Neural progenitor cell (in vitro differentiated cells): ENCODE results near the gene SLC17A9. TPM values are rescaled to one million over a fixed set of nuclear protein-coding genes. Genes with fewer than 3 reads are reported as not detected.

Source experiments
- DNase-seq: peaks from one replicate; pipeline ENCODE4 v3.0.0-alpha.2; 2016; ENCODE audit warnings: low spot score
- H2AFZ ChIP-seq: fragments of 200-600 bp; sonication (generic); replicated peaks from 2 replicates; pipeline ENCODE4 v1.6.1; 2016; ENCODE audit warnings: antibody characterized with exemption
- H3F3A ChIP-seq: fragments of 200-600 bp; sonication (generic); 2 replicates; pipeline ENCODE4 v1.6.1; 2016; ENCODE audit warnings: antibody characterized with exemption, low read depth
- H3K27ac ChIP-seq: fragments of 200-600 bp; sonication (generic); 2 replicates; pipeline ENCODE4 v1.5.1; 2016; ENCODE audit warnings: mild to moderate bottlenecking
- H3K27me3 ChIP-seq: fragments of 200-600 bp; sonication (generic); 2 replicates; pipeline ENCODE4 v1.6.1; 2016; ENCODE audit warnings: mild to moderate bottlenecking, moderate library complexity
- H3K36me3 ChIP-seq: fragments of 200-600 bp; sonication (generic); 2 replicates; pipeline ENCODE4 v1.5.1; 2016
- H3K4me1 ChIP-seq: fragments of 200-600 bp; sonication (generic); 2 replicates; pipeline ENCODE4 v1.6.1; 2016; ENCODE audit warnings: mixed run types
- H3K4me2 ChIP-seq: fragments of 200-600 bp; sonication (generic); 2 replicates; pipeline ENCODE4 v1.6.1; 2016
- H3K4me3 ChIP-seq: fragments of 200-600 bp; sonication (generic); 2 replicates; pipeline ENCODE4 v1.5.1; 2016
- H3K79me2 ChIP-seq: fragments of 200-600 bp; sonication (generic); 2 replicates; pipeline ENCODE4 v1.6.1; 2016; ENCODE audit warnings: low read depth
- H3K9ac ChIP-seq: fragments of 200-600 bp; sonication (generic); 2 replicates; pipeline ENCODE4 v1.6.1; 2016
- H3K9me3 ChIP-seq: fragments of 200-600 bp; sonication (generic); 2 replicates; pipeline ENCODE4 v1.5.1; 2016; ENCODE audit warnings: low read depth
- H4K20me1 ChIP-seq: fragments of 200-600 bp; sonication (generic); 2 replicates; pipeline ENCODE4 v1.6.1; 2016; ENCODE audit warnings: low read depth
- H3K27ac Mint-ChIP-seq: 3 replicates; pipeline ENCODE4 v1.8.0; 2021; ENCODE audit warnings: mixed read lengths
- H3K27me3 Mint-ChIP-seq: 2 replicates; pipeline ENCODE4 v1.8.0; 2022; ENCODE audit warnings: low read depth, mild to moderate bottlenecking, inconsistent platforms, moderate library complexity, mixed read lengths; ENCODE audit not compliant: insufficient read depth
- H3K36me3 Mint-ChIP-seq: 3 replicates; pipeline ENCODE4 v1.8.0; 2021; ENCODE audit warnings: mixed read lengths
- H3K4me1 Mint-ChIP-seq: 3 replicates; pipeline ENCODE4 v1.8.0; 2021; ENCODE audit warnings: mixed read lengths
- H3K4me3 Mint-ChIP-seq: 3 replicates; pipeline ENCODE4 v1.8.0; 2021; ENCODE audit warnings: mild to moderate bottlenecking, moderate library complexity, mixed read lengths
- H3K9me3 Mint-ChIP-seq: 3 replicates; pipeline ENCODE4 v1.8.0; 2020; ENCODE audit warnings: mixed read lengths
- CTCF ChIP-seq: fragments of 200-600 bp; sonication (generic); IDR thresholded peaks from 2 replicates; pipeline ENCODE4 v1.5.1; 2017; ENCODE audit warnings: antibody characterized with exemption, mild to moderate bottlenecking
- EZH2 ChIP-seq: fragments of 200-600 bp; sonication (generic); IDR thresholded peaks from 2 replicates; pipeline ENCODE4 v1.6.1; 2017; ENCODE audit warnings: antibody characterized with exemption, mild to moderate bottlenecking, moderate library complexity
- EZH2phosphoT487 ChIP-seq: fragments of 200-600 bp; sonication (generic); IDR thresholded peaks from 2 replicates; pipeline ENCODE4 v1.6.1; 2017; ENCODE audit warnings: antibody characterized with exemption
- total RNA-seq: library from RNA; depleted of rRNA; stranded (reverse); fragments of >200 nt; gene quantifications from 2 replicates; pipeline ENCODE4 v1.2.3, GENCODE V29; 2015; ENCODE audit warnings: low replicate concordance

SLC17A9 gene
- total RNA-seq, 1 donor from 2014 or later, result 0.17 TPM

GRCh38 chr20:62928246-62928939 is 24.1 kb upstream of the SLC17A9 start:
- peak overlapping the region; percentile 84 for H3K4me3 Mint-ChIP-seq
- no peak overlapping the region for H3K27ac Mint-ChIP-seq
- H3K79me2 ChIP-seq, result peaks cover 98% of the 10 kb centered on the region
- TF ChIP-seq CTCF (no peak), EZH2 (no peak), EZH2phosphoT487 (no peak)
- H3K9me3 ChIP-seq, result no peaks in the 10 kb centered on the region
- no peaks in the 10 kb centered on the region for H3K27me3 ChIP-seq
- H3K36me3 ChIP-seq, result no peaks in the 10 kb centered on the region
- peaks cover 2% of the 10 kb centered on the region for H3K27me3 Mint-ChIP-seq
- H3K4me1 ChIP-seq, result peaks cover 26% of the 10 kb centered on the region
- no peaks in the 10 kb centered on the region for H3K9me3 Mint-ChIP-seq
- H3K9ac ChIP-seq, result no peak overlapping the region
- peaks cover 2% of the 10 kb centered on the region for H3K36me3 Mint-ChIP-seq
- peak overlapping the region; percentile 42 for H3K4me3 ChIP-seq
- peak overlapping the region; percentile 83 for H3K4me2 ChIP-seq
- peaks cover 62% of the 10 kb centered on the region for H3F3A ChIP-seq
- H3K27ac ChIP-seq, result no peak overlapping the region
- DNase-seq, result no peak
- H4K20me1 ChIP-seq, result peaks cover 95% of the 10 kb centered on the region
- peaks cover 48% of the 10 kb centered on the region for H3K4me1 Mint-ChIP-seq
- no peak overlapping the region for H2AFZ ChIP-seq

GRCh38 chr20:62929051-62929538 is 23.4 kb upstream of the SLC17A9 start:
- no peak overlapping the region for H3K27ac ChIP-seq
- H3F3A ChIP-seq, result peaks cover 62% of the 10 kb centered on the region
- no peaks in the 10 kb centered on the region for H3K9me3 ChIP-seq
- peak overlapping the region; percentile 42 for H3K4me3 ChIP-seq
- H3K9me3 Mint-ChIP-seq, result no peaks in the 10 kb centered on the region
- H3K36me3 ChIP-seq, result no peaks in the 10 kb centered on the region
- H3K36me3 Mint-ChIP-seq, result peaks cover 2% of the 10 kb centered on the region
- peak overlapping the region; percentile 83 for H3K4me2 ChIP-seq
- peaks cover 23% of the 10 kb centered on the region for H3K4me1 ChIP-seq
- peaks cover 95% of the 10 kb centered on the region for H4K20me1 ChIP-seq
- TF ChIP-seq EZH2phosphoT487, result no peak
- TF ChIP-seq CTCF, result no peak
- no peak overlapping the region for H3K27ac Mint-ChIP-seq
- H3K27me3 ChIP-seq, result no peaks in the 10 kb centered on the region
- peak; percentile 75 for DNase-seq
- no peak overlapping the region for H3K9ac ChIP-seq
- H3K27me3 Mint-ChIP-seq, result peaks cover 2% of the 10 kb centered on the region
- peaks cover 98% of the 10 kb centered on the region for H3K79me2 ChIP-seq
- H3K4me3 Mint-ChIP-seq, result peak overlapping the region; percentile 84
- H3K4me1 Mint-ChIP-seq, result peaks cover 44% of the 10 kb centered on the region
- no peak overlapping the region for H2AFZ ChIP-seq

GRCh38 chr20:62931464-62931863 is 21.0 kb upstream of the SLC17A9 start:
- Histone ChIP-seq H3K4me2 (no peak overlapping the region), H3K4me1 (peaks cover 24% of the 10 kb centered on the region), H3K27ac (no peak overlapping the region), H3K79me2 (peaks cover 100% of the 10 kb centered on the region), H3K9me3 (no peaks in the 10 kb centered on the region), H3F3A (peaks cover 74% of the 10 kb centered on the region), H2AFZ (no peak overlapping the region), H3K9ac (no peak overlapping the region), H3K36me3 (no peaks in the 10 kb centered on the region), H3K4me3 (no peak overlapping the region), H4K20me1 (peaks cover 100% of the 10 kb centered on the region), H3K27me3 (no peaks in the 10 kb centered on the region)
- H3K9me3 Mint-ChIP-seq, result no peaks in the 10 kb centered on the region
- H3K27ac Mint-ChIP-seq, result no peak overlapping the region
- DNase-seq, result no peak
- H3K4me1 Mint-ChIP-seq, result peaks cover 29% of the 10 kb centered on the region
- TF ChIP-seq EZH2phosphoT487 (no peak), EZH2 (no peak), CTCF (no peak)
- H3K36me3 Mint-ChIP-seq, result peaks cover 2% of the 10 kb centered on the region
- H3K4me3 Mint-ChIP-seq, result no peak overlapping the region
- peaks cover 2% of the 10 kb centered on the region for H3K27me3 Mint-ChIP-seq
